Activated CD8-positive, alpha-beta memory T cell treated with anti-CD3 and anti-CD28 coated beads for 48 hours (primary cell): ENCODE measurements around the gene DOLK.
A peak's percentile ranks its signal among the peaks of the same experiment; 100 is the strongest.

Source experiments
- DNase-seq, 3 experiments: peaks; one replicate each; pipeline ENCODE4 v3.0.0-alpha.2; 2020; ENCODE audit warnings: low read depth in 2 of 3, low spot score in 2 of 3

DOLK gene

GRCh38 chr9:128933731-128934130 is 13.7 kb downstream of the DOLK start:
- no peak for DNase-seq

GRCh38 chr9:128929560-128929959 is 17.8 kb downstream of the DOLK start:
- DNase-seq, result no peak

DNA sequence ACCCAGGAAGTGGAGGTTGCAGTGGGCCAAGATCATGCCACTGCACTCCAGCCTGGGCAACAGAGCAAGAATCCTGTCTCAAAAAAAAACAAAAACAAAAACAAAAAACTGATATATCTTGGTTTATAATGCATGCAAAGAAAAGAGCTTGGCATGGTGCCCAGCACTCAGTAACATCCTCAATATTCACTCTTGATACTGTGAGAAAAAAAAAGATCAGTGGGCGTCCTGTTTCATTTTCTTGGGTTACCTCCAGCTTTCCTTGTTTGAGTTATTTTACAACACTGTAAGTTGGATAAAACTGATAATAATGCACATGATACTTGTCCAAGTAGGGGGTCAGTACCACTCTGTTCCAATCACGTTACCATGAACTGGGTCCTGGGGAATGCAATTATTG is 18.8 kb downstream of the DOLK start:
- no peak for DNase-seq

- DNase-seq, result peak in 1 of 3 experiments; percentile 33
Measured at GRCh38 chr9:128927731-128928411, 19.5 kb downstream of the DOLK start.

GRCh38 chr9:128923493-128923883 is 23.9 kb downstream of the DOLK start:
- no peak for DNase-seq

GRCh38 chr9:128921881-128922763 is 25.3 kb downstream of the DOLK start:
- no peak for DNase-seq

DNA sequence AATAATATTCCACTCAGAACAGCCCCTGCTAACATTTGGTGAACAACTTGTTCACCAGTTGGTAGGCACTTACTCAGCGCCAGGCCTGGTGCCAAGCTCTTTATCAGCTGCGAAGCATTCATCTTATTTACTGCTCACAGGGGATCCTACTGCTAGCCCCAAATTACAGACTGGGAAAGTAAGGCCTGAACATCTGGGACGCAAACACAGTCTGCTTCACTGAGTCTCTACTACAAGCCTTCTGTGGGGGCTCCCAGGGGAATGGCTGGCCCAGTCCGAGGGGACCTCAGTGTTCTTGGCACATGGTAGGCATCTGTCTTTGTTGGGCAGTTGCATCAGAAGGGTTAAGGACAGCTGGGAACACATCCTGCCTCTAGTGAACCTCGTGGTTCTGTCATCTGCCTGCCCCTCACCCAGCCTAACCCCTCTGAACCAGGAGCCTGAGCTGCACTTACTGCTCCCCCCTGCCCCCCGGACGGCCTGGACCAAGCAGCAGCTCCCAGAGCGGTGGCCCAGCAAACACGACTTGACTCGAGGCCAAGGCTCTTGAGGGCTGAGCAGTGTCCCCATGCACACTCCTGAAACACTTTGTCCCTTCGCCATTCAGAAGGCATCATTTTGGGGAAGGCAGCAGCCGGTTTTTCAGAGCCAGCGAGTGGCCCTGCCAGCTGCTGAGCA is 26.9 kb downstream of the DOLK start, which contains the start of gene PHYHD1:
TSS of gene PHYHD1 (plus strand) at position 602 of the 678 bp plus-strand sequence. CDS start 1,342 bp downstream, outside the sequence.
- no peak for DNase-seq

GRCh38 chr9:128919402-128920089 is 27.9 kb downstream of the DOLK start:
- DNase-seq, result no peak

- DNase-seq, result no peak
Measured at GRCh38 chr9:128918921-128919320, 28.5 kb downstream of the DOLK start.

DNA sequence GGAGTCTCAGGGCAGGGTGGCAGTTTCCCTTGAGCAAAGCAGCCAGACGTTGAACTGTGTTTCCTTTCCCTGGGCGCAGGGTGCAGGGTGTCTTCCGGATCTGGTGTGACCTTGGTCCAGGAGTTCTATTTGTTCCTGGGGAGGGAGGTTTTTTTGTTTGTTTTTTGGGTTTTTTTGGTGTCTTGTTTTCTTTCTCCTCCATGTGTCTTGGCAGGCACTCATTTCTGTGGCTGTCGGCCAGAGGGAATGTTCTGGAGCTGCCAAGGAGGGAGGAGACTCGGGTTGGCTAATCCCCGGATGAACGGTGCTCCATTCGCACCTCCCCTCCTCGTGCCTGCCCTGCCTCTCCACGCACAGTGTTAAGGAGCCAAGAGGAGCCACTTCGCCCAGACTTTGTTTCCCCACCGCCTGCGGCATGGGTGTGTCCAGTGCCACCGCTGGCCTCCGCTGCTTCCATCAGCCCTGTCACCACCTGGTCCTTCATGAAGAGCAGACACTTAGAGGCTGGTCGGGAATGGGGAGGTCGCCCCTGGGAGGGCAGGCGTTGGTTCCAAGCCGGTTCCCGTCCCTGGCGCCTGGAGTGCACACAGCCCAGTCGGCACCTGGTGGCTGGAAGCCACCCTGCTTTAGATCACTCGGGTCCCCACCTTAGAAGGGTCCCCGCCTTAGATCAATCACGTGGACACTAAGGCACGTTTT is 30.1 kb downstream of the DOLK start:
- DNase-seq, result no peak

DNA sequence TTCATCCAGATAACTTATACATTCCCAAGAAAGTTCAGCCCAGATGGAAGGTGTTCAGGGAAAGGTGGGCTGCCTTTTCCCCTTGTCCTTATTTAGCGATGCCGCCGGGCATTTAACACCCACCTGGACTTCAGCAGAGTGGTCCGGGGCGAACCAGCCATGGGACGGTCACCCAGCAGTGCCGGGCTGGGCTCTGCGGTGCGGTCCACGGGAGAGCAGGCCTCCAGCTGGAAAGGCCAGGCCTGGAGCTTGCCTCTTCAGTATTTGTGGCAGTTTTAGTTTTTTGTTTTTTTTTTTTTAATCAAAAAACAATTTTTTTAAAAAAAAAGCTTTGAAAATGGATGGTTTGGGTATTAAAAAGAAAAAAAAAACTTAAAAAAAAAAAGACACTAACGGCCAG is 30.7 kb downstream of the DOLK start:
- no peak for DNase-seq

DNA sequence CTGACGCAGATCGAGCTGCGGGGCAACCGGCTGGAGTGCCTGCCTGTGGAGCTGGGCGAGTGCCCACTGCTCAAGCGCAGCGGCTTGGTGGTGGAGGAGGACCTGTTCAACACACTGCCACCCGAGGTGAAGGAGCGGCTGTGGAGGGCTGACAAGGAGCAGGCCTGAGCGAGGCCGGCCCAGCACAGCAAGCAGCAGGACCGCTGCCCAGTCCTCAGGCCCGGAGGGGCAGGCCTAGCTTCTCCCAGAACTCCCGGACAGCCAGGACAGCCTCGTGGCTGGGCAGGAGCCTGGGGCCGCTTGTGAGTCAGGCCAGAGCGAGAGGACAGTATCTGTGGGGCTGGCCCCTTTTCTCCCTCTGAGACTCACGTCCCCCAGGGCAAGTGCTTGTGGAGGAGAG is 31.2 kb downstream of the DOLK start:
- DNase-seq, result no peak

DNA sequence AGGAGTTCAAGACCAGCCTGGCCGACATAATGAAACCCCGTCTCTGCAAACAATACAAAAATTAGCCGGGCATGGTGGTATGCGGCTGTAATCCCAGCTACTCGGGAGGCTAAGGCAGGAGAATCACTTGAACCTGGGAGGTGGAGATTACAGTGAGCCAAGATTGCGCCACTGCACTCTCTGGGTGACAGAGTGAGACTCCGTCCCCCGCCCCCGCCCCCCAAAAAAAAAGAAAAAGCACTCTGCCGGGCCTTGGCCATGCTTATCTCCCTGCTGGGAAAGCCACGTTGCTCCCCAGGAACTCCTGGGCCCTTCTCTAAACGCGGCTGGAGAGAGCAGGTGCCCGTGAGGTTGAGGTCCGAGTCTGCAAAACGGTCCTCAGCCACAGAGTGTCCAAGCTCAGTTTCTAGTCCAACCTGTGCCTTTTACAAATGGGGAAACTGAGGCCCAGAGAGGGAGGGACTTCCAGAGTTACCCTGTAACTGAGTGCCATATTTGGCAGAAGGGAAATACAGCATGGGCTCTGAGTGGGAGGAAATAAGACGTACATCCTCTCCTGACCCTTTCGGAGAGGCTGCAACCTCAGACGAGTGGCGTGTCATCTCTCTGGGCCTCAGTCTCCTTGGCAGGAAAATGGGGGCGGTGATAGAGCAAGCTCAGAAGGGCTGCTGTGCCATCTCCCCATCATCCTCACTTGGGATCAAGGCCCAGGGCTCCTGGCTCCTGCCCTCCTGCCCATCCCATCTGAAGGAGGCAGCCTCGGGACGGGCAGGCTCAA is 33.2 kb downstream of the DOLK start:
- no peak for DNase-seq

DNA sequence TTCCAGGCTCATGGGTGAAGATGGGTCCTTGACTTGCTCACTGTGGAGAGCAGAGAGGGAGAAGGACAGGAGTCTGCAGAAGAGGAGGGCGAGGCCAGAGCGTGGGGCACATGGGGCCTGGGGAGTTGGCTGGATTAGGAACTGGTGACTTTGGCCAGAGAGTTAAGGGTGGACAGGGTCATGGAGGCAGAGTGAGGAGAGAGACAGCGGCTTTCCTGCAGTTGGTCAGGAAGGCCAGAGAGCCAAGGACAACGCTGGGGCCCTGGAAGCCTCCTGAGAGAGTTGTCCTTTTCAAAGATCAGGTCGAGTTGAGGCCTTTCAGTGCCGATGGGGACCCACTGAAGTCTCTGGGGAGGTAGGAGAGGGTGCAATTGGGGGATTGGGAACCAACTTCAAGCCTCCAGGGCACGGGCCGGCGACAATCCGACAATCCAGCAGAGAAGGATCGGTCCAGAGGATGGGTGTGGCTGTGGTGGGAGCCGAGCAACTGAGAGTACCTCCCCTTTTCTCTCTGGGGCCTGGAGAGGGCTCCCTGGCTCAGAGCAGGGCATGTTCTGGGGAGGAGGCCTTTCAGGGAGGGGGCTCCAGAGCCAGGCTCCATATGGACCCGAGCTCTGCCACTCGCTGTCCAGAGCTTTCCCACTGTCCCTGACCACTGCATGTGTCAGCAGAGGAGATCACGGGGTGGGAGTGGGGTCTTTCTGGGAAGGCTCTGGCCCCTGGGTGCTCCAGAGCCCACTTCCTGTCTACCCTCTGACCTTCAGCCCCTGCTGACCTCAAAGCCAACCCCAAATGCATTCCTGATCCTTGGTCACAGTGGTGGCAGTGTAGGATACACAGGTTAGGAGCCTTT is 34.1 kb downstream of the DOLK start:
- DNase-seq, result no peak

- DNase-seq, result no peak
Measured at GRCh38 chr9:128912270-128912853, 35.0 kb downstream of the DOLK start.

- DNase-seq, result no peak
Measured at GRCh38 chr9:128911529-128912035, 35.8 kb downstream of the DOLK start.

DNA sequence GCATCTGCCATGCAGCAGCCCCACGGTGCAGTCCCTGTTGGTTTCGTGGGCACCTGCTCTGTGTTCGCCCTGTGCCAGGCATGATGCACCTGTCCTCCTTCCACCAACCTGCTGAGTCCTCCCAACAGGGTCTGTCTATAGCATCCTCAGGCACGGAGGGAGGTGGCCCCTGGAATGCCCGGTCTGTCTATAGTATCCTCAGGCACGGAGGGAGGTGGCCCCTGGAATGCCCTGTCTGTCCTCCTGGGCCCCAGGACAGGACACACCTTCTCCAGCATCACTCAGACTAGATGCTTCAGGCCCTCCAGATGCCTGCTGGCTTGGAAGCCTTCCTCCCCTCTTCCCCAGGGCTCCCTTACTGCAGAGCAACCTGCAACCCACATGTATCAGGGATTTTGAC is 36.5 kb downstream of the DOLK start:
- DNase-seq, result no peak

- no peak for DNase-seq
Measured at GRCh38 chr9:128909859-128910258, 37.5 kb downstream of the DOLK start.
